Sigmoid colon (tissue), 7 donors: ENCODE measurements around the gene RSAD2. TPM values are rescaled to one million over a fixed set of nuclear protein-coding genes. Genes with fewer than 3 reads are reported as not detected.
A peak's percentile ranks its signal among the peaks of the same experiment; 100 is the strongest.

Experiments used
- DNase-seq: peaks from one replicate; pipeline ENCODE4 v3.0.0-alpha.2; 2019
- H3K27ac ChIP-seq, 4 donors: fragments of 200-600 bp; sonication (generic); one replicate each; pipeline ENCODE4 v1.5.1; 2016 to 2019; ENCODE audit warnings: mild to moderate bottlenecking in 1 of 4
- H3K27me3 ChIP-seq, 3 donors: fragments of 200-600 bp; sonication (generic); one replicate each; pipeline ENCODE4 v1.5.1; 2019; ENCODE audit warnings: mild to moderate bottlenecking in 1 of 3
- H3K36me3 ChIP-seq, 4 donors: fragments of 200-600 bp; sonication (generic); one replicate each; pipeline ENCODE4 v1.5.1; 2016 to 2019
- H3K4me1 ChIP-seq, 4 donors: fragments of 200-600 bp; sonication (generic); one replicate each; pipeline ENCODE4 v1.5.1; 2017 to 2019
- H3K4me3 ChIP-seq, 4 donors: fragments of 200-600 bp; sonication (generic); one replicate each; pipeline ENCODE4 v1.5.1; 2017 to 2019; ENCODE audit warnings: mild to moderate bottlenecking in 2 of 4, moderate library complexity in 1 of 4
- H3K9me3 ChIP-seq, 4 donors: fragments of 200-600 bp in 3 of 4; sonication (generic) in 3 of 4; one replicate each; pipeline versions ENCODE4 v1.5.1 to v1.6.1; 2013 to 2019
- EP300 ChIP-seq, 4 donors: sonication (generic); formaldehyde crosslinking; IDR thresholded peaks; one replicate each; pipeline ENCODE4 v1.6.1; 2017; ENCODE audit warnings: antibody characterized with exemption in 4 of 4
- POLR2A ChIP-seq, 2 donors: fragments of 450-650 bp; IDR thresholded peaks; one replicate each; pipeline ENCODE4 v1.6.1; 2016; ENCODE audit warnings: antibody characterized with exemption in 2 of 2, mild to moderate bottlenecking in 2 of 2, moderate library complexity in 2 of 2
- POLR2AphosphoS5 ChIP-seq, 4 donors: sonication (generic); formaldehyde crosslinking; IDR thresholded peaks; one replicate each; pipeline ENCODE4 v1.6.1; 2017; ENCODE audit warnings: antibody characterized with exemption in 4 of 4
- WGBS, 2 donors: extraction: QIAGEN DNeasy Blood & Tissue Kit; methylation state at CpG; one replicate each; pipeline ENCODE4 v1.1.7; 2013; 5-methylcytosine and 5-hydroxymethylcytosine counted together
- intact Hi-C: fragments of 100-400 bp; cut with DNase I; formaldehyde crosslinking; loops from one replicate; pipeline ENCODE4 v1.15.1; 2023
- polyA plus RNA-seq, 3 donors: library from polyadenylated mRNA; stranded (reverse); fragments of 200-250 nt; gene quantifications; one replicate each; pipeline ENCODE4 v1.2.3, GENCODE V29; 2013
- total RNA-seq, 4 donors: library from RNA; depleted of rRNA; stranded (reverse); fragments of >200 nt; gene quantifications; one replicate each; pipeline ENCODE4 v1.1.0, GENCODE V29; 2016
- TF ChIP-seq, protein P1 (sequence below), 4 experiments: fragments of 450-650 bp in 3 of 4; fragments of 200-600 bp in 1 of 4; IDR thresholded peaks; one replicate each; pipeline ENCODE4 v1.5.1; 2016 to 2019; ENCODE audit warnings: antibody characterized with exemption in 4 of 4, mild to moderate bottlenecking in 3 of 4, moderate library complexity in 2 of 4
- donor health status: healthy with polysubstance abuse.
- donor health status: Bipolar disorder and iron deficiency.
- donor health status: healthy.

The RSAD2 gene
- total and polyA plus RNA-seq, 7 donors: 1.2 to 22.3 (median 12.5) TPM

DNA sequence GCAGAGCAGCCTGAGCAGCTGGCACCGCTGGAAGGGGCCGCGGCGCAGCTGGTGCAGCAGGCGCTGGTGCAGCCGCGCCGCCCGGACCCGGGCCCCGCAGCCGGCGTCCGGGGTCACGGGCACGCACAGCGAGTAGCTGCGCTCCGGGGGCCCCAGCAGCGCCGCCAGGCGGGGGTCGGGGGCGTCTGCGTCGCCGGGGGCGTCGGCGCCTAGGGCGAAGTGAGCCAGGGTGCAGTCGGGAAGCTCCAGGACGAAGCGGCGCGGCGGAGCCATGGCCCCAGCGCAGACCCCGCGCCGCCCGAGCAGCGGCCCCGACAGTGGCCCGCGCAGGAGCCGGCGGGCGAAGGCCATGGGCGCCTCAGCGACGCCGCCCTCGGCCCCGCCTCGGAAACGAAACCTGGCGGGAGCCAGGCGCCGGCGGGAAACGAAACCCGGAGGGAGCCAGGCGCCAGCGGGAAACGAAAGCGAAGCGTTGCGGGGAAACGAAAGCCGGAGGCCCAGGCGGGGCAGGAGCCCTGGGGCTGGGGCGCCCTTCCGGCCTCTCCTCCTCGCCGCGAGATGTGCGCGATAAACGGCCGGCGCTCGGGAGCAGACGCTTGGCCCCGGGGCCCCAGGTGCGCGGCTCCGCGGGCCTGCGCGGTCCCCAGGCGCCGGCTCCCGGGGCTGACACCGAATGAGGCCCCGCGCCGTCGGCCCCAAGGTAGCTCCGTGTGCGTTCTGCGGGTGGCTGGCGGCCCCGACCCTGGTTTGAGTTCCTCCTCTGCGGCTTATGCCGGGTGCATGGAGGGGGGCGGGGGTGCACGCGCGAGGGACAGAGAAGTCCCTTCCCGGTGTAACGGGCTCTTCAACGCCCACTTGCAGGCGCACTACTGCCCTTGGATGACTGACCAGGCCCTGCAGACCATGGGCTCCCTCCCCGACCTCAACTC is 12.0 kb upstream of the RSAD2 start, which contains the start of gene CMPK2:
TSS of gene CMPK2 (minus strand) at position 562 of the 929 bp plus-strand sequence. CDS start at position 351, 211 bp downstream.
- peak within 1 kb of the TSS; percentile 49 to 84 (median 73) for H3K4me3 ChIP-seq
- DNase-seq: peak; percentile 78
- H3K9me3 ChIP-seq: no peaks in the 10 kb centered on the region
- intact Hi-C loops: no loop called here
- peak within 1 kb of the TSS; percentile 78 to 90 (median 86) for H3K27ac ChIP-seq
- 0% methylated on average over 115 of the region's 115 CpGs for WGBS, 2 donors
- H3K36me3 ChIP-seq: peaks cover 0 to 17% (median 0%) of the 10 kb centered on the region in 4 donors
- no peaks in the 10 kb centered on the region for H3K27me3 ChIP-seq
- peaks cover 0 to 18% (median 15%) of the 10 kb centered on the region in 4 donors for H3K4me1 ChIP-seq
- TF ChIP-seq, protein P1, sequence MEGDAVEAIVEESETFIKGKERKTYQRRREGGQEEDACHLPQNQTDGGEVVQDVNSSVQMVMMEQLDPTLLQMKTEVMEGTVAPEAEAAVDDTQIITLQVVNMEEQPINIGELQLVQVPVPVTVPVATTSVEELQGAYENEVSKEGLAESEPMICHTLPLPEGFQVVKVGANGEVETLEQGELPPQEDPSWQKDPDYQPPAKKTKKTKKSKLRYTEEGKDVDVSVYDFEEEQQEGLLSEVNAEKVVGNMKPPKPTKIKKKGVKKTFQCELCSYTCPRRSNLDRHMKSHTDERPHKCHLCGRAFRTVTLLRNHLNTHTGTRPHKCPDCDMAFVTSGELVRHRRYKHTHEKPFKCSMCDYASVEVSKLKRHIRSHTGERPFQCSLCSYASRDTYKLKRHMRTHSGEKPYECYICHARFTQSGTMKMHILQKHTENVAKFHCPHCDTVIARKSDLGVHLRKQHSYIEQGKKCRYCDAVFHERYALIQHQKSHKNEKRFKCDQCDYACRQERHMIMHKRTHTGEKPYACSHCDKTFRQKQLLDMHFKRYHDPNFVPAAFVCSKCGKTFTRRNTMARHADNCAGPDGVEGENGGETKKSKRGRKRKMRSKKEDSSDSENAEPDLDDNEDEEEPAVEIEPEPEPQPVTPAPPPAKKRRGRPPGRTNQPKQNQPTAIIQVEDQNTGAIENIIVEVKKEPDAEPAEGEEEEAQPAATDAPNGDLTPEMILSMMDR (IDR thresholded peaks at IDR 0.05): no peak
- TF ChIP-seq POLR2AphosphoS5 (IDR thresholded peaks at IDR 0.05) (peak in 3 of 4 donors; percentile 22 to 52 (median 43)), EP300 (IDR thresholded peaks at IDR 0.05) (no peak), POLR2A (IDR thresholded peaks at IDR 0.05) (no peak)

DNA sequence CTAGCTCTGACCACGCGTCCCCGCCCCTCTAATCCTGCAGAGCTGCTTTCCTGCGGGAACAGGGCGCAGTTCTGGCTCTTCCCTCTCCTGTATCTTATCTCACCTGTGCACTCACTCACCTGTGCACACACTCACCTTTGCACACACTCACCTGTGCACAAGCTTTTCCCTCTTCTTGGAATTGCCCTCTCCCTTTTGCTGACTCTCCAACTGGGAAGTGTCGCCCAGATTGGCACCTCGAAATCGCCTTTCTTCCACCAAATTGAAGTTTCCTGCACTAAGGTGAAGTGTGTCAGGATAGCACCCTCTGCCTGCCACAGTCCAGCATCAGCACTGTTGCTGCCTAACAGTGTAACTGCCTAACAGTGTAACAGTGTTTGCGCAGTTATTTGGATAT is 11.3 kb upstream of the RSAD2 start:
- TF ChIP-seq, protein P1 (IDR thresholded peaks at IDR 0.05): peak in 2 of 4 experiments; percentile 14 to 23
- no peak for TF ChIP-seq POLR2A (IDR thresholded peaks at IDR 0.05)
- no peaks in the 10 kb centered on the region for H3K27me3 ChIP-seq
- 3 to 5% methylated on average over 9 of the region's 9 CpGs for WGBS, 2 donors
- peak overlapping the region; percentile 49 to 84 (median 73) for H3K4me3 ChIP-seq
- H3K36me3 ChIP-seq: peaks cover 0 to 12% (median 0%) of the 10 kb centered on the region in 4 donors
- H3K27ac ChIP-seq: peak overlapping the region; percentile 78 to 90 (median 86)
- no peaks in the 10 kb centered on the region for H3K9me3 ChIP-seq
- peak; percentile 64 for DNase-seq
- intact Hi-C loops: no loop called here
- peaks cover 0 to 18% (median 15%) of the 10 kb centered on the region in 4 donors for H3K4me1 ChIP-seq

DNA sequence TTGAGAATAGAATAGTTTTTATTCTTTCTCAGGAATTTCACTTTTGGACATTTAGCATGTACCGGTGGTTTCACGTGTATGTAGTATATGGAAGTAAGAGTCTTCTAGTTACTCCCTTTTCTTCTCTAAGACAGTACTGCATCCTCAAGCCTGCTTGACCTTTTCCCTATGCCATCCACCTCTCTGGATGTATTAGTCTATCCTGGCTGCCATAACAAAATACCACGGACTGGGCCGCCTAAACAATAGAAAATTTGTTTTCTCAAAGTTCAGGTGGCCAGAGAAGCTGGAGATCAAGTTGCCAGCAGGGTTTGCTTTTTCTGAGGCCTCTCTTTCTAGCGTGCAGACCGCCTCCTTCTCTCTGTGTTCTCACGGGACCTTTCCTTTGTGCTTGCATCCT is 10.6 kb upstream of the RSAD2 start:
- no peak for DNase-seq
- no peak for TF ChIP-seq POLR2A (IDR thresholded peaks at IDR 0.05)
- TF ChIP-seq, protein P1 (IDR thresholded peaks at IDR 0.05): no peak
- TF ChIP-seq EP300 (IDR thresholded peaks at IDR 0.05): no peak
- no peak for TF ChIP-seq POLR2AphosphoS5 (IDR thresholded peaks at IDR 0.05)
- intact Hi-C loops: no loop called here
- Histone ChIP-seq H3K9me3 (no peaks in the 10 kb centered on the region), H3K27ac (no peak overlapping the region), H3K27me3 (no peaks in the 10 kb centered on the region), H3K36me3 (peaks cover 0 to 5% (median 0%) of the 10 kb centered on the region in 4 donors), H3K4me1 (peaks cover 0 to 18% (median 15%) of the 10 kb centered on the region in 4 donors), H3K4me3 (no peak overlapping the region)
- 67 to 85% methylated on average over 7 of the region's 7 CpGs for WGBS, 2 donors

DNA sequence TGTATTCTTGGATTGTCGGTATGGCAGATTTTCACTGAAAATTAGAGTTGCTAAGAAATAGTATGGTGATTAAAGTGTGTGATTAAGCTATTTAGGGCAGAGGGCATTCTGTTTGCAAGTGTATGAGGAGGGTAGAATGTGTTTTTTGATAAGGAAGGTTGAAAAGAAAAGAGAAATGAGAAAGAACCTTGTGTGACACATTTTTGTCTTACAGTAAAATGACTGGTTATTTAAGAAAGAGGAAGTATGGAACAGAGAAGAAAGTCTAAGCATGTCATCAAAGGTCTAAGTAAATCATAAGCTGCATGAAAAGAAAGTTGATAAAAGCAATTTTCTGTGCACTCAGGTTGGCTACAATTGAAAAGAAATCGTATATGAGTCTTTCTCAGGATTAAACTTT is 5.2 kb upstream of the RSAD2 start:
- Histone ChIP-seq H3K4me1 (peaks cover 0 to 6% (median 2%) of the 10 kb centered on the region in 4 donors), H3K9me3 (no peaks in the 10 kb centered on the region), H3K27me3 (no peaks in the 10 kb centered on the region), H3K27ac (no peak overlapping the region), H3K4me3 (no peak overlapping the region), H3K36me3 (no peaks in the 10 kb centered on the region)
- intact Hi-C loops: no loop called here
- WGBS, 2 donors: 65 to 86% methylated on average over 2 of the region's 2 CpGs
- TF ChIP-seq, protein P1 (IDR thresholded peaks at IDR 0.05): no peak
- TF ChIP-seq POLR2AphosphoS5 (IDR thresholded peaks at IDR 0.05) (no peak), EP300 (IDR thresholded peaks at IDR 0.05) (no peak), POLR2A (IDR thresholded peaks at IDR 0.05) (no peak)
- DNase-seq: no peak
